ENCODE data around the gene DDX24.

DNA sequence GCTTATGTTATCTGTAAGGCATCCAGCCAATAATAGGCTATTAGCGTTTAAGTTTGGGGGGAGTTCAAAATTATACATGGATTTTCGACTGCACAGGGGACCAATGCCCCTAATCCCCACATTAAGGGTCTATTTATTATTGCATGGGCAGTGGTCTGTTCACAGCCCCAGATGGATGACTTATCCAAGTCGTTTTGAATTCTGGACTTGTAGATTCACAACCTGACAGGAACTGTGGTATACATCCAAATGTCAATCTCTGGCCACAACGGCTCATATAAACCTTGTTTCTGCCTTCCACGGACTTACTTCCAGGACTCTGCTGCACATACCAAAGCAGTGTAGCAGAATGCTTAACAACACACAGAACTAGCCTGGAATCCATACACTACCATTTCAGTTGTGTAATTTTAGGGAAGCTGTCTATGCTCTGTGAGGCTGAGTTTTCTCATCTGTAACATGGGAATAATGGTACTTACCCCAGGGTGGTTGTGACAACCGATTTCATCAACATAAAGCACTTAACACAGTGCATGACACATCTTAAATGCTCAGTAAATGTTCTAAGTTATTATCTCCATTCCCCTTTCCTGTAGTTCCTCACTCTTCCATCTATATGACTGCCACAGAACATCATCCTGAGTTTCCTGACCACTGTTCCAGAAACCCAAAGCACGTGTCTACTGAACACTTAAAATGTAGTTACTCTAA is 3.7 kb downstream of the DDX24 start:
- TF ChIP-seq, protein P1, sequence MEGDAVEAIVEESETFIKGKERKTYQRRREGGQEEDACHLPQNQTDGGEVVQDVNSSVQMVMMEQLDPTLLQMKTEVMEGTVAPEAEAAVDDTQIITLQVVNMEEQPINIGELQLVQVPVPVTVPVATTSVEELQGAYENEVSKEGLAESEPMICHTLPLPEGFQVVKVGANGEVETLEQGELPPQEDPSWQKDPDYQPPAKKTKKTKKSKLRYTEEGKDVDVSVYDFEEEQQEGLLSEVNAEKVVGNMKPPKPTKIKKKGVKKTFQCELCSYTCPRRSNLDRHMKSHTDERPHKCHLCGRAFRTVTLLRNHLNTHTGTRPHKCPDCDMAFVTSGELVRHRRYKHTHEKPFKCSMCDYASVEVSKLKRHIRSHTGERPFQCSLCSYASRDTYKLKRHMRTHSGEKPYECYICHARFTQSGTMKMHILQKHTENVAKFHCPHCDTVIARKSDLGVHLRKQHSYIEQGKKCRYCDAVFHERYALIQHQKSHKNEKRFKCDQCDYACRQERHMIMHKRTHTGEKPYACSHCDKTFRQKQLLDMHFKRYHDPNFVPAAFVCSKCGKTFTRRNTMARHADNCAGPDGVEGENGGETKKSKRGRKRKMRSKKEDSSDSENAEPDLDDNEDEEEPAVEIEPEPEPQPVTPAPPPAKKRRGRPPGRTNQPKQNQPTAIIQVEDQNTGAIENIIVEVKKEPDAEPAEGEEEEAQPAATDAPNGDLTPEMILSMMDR (IDR thresholded peaks at IDR 0.05), result no peak
- no peak for TF ChIP-seq POLR2A (IDR thresholded peaks at IDR 0.05)

All from vagina (tissue), 2 donors.